Measurements from ENCODE around the gene JTB.

DNA sequence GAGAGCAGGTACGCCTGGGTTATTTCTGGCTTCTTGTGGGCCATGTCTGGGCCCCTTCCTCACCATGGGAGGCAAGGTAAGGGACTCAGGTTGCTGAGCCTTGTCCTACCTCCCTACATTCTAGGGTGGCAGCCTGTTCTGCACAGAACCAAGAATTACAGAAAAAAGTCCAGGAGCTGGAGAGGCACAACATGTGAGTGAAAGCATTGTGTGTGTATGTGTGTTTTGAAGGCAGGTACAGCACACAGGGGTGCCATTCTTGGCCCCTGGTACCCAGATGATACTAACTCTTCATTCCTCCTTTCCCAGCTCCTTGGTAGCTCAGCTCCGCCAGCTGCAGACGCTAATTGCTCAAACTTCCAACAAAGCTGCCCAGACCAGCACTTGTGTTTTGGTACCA, 4.4 kb downstream of the JTB start:
- TF ChIP-seq POLR2AphosphoS5 (IDR thresholded peaks at IDR 0.05; ENCODE audit: low read depth, low read length) (peak; percentile 50; the same call in 1 of the 2 replicates), FOXP2 (optimal IDR thresholded peaks at IDR 0.05; ENCODE audit: borderline replicate concordance, extremely low read depth, extremely low read length, insufficient read depth) (no peak), SIN3A (IDR thresholded peaks at IDR 0.05; ENCODE audit: borderline replicate concordance, insufficient read depth, low read length) (no peak), TAF1 (IDR thresholded peaks at IDR 0.05; ENCODE audit: borderline replicate concordance, insufficient read depth, low read length) (no peak)
- TF ChIP-seq, protein P1, sequence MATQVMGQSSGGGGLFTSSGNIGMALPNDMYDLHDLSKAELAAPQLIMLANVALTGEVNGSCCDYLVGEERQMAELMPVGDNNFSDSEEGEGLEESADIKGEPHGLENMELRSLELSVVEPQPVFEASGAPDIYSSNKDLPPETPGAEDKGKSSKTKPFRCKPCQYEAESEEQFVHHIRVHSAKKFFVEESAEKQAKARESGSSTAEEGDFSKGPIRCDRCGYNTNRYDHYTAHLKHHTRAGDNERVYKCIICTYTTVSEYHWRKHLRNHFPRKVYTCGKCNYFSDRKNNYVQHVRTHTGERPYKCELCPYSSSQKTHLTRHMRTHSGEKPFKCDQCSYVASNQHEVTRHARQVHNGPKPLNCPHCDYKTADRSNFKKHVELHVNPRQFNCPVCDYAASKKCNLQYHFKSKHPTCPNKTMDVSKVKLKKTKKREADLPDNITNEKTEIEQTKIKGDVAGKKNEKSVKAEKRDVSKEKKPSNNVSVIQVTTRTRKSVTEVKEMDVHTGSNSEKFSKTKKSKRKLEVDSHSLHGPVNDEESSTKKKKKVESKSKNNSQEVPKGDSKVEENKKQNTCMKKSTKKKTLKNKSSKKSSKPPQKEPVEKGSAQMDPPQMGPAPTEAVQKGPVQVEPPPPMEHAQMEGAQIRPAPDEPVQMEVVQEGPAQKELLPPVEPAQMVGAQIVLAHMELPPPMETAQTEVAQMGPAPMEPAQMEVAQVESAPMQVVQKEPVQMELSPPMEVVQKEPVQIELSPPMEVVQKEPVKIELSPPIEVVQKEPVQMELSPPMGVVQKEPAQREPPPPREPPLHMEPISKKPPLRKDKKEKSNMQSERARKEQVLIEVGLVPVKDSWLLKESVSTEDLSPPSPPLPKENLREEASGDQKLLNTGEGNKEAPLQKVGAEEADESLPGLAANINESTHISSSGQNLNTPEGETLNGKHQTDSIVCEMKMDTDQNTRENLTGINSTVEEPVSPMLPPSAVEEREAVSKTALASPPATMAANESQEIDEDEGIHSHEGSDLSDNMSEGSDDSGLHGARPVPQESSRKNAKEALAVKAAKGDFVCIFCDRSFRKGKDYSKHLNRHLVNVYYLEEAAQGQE (IDR thresholded peaks at IDR 0.05; ENCODE audit: insufficient read depth in 1 of 2, low read depth in 2 of 2, low read length in 2 of 2) = no peak
